CD4-positive, alpha-beta T cell treated with Interleukin-4 for 4 hours (primary cell): ENCODE data around the gene CGN.
"Not testable (repeated sequence)": the region's sequence is repeated elsewhere in the genome, so short reads cannot be mapped to it uniquely, and the experiment has no call there.

Experiments used
- DNase-seq: peaks from one replicate; pipeline ENCODE4 v3.0.0-alpha.2; 2020

CGN gene

DNA sequence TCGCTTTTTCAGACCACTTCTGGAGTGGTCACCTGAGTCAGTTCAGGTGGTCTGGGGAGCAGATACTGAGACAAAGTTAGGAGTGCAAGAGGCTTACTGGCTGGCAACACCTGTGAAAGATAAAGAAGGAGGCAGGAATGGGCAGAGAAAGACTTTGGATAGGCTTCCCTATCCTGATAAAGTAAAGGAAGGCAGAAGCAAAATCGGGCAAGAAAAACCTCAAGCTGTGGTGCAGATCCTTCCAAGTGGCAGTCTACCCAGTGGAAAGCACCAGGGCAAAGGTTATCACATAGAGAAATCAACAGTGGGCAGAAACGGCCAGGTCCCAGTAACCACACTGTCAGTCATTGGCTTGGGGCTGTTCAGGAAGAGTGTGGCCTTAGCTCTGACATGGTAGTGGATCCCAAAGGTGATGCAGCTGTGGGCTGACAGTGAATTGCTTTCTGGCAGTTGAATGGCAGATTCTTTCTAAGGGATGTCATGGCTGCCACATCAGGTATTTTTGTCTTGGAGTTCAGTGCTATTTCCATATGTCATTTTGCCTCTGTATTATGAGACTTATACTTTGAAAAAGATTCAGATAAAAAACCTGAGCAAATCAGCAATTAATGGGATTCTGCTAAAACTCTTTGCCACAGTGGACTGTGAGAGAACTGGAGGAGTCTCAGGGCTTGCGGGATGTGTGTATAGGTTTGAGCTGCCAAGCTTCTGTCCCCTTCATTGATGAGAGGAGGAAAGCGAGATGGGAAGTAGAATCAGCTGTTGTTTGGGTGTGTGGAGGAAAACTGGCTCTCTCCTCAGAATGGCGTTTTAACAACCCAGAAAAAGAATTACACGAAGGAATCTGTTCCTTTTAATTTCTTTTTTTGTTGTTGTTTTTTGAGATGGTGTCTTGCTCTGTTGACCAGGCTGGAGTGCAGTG is 8.1 kb upstream of the CGN start:
- no peak for DNase-seq

DNA sequence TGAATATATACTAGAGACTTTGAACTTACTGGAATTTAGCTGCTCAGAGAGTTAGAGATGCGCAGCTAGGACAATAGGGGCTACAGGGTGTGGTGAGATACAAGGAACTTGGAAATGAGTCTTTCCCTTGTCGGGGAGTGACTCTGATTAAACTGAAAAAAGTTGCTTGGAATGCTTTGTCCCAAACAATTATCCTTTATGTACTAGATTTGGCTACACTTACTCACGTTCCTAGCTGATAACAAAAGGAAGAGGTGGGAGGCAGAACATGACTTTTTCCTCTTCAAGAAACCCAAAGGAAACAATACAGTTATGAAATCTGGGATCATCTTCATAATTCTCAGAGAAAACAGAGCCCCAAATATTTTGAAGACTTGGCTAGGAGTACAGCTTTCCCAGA is 6.9 kb upstream of the CGN start:
- DNase-seq, result no peak

DNA sequence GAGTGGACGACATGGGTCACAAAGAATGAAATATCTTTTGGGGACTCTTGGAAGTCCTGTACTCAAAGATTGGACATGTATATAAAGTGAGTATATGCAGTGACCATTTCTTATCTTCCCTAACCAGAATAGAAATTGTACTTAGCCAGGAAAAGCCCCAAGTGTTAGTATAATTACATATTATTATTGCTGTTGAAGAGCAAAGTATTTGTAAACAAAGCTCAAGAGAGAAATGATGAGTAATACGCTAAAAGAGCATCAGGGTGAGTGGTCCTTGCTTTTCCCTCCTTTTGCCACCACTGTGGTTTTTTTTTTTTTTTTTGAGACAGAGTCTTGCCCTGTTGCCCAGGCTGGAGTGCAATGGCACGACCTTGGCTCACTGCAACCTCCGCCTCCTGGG is 6.4 kb upstream of the CGN start:
- DNase-seq, result no peak

DNA sequence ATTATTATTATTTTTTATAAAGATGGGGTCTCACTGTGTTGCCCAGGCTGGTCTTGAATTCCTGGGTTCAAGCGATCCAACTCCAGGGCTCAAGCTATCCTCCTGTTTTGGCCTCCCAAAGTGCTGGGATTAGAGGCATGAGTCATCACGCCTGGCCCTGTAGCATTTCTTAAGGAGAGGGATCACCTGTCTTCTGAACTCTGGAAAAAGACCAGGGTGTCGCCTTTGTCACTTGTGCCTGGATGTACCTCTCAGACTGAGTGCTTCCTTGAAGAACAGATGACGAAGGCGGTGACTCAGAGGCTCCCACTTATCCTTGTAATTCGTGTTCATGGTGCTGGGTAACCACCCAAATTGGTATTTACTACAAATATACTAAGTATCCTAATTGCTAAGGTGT is 2.4 kb upstream of the CGN start:
- no peak for DNase-seq

DNA sequence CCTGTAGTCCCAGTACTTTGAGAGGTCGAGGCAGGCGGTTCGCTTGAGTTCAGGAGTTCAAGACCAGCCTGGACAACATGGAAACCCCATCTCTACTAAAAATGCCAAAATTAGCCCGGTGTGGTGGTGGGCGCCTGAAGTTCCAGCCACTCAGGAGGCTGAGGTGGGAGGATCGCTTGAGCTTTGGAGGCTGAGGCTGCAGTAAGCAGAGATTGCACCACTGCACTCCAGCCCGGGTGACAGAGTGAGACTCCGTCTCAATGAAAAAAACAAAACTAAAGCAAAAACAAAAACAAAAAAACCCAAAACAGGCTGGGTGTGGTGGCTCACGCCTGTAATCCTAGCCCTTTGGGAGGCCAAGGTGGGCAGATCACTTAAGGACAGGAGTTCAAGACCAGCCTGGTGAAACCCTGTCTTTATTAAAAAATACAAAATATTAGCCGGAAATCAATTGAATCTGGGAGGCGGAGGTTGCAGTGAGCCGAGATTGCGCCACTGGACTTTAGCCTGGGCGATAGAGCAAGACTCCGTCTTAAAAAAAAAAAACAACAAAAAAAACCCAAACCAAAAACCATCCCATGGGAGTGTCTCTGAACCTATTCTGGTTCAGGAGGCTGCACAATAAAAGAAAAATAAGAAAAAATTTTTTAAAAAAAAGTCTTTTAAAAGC is 1.7 kb upstream of the CGN start:
- DNase-seq, result no peak

DNA sequence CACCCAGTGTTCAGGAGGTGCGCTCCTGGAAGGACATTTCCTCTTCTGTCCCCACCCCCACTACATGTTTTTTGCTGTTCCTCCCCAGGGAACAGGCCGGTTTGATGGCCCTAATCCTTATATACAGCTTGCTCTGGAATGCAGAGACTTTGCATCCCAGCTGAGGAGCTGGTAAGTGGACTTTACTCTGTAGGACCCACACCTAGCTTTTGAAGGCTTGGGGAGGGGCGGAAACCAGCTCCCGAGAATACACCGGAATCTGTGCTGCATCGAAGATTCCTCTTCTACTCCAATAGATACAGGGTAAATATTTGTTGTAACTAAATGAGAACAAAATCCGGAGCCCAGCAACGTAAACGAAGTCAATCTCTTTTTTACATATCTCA is 1.2 kb upstream of the CGN start:
- no peak for DNase-seq

DNA sequence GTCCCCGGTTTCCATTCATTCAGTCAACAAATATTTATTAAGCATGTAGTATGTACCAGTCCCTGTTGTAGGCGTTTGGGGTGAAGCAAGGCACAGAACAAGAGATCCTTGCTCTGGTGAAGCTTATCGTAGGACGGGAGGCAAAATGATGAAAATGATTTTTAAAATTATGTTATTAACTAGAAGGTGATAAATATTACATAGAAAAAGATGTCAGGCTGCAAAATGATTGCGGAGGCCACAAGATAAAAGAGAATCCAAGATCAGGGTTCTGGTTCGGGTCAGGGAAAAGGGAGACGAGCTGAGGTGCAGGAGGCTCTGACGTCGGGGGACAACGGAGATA is 602 bp upstream of the CGN start:
- no peak for DNase-seq

DNA sequence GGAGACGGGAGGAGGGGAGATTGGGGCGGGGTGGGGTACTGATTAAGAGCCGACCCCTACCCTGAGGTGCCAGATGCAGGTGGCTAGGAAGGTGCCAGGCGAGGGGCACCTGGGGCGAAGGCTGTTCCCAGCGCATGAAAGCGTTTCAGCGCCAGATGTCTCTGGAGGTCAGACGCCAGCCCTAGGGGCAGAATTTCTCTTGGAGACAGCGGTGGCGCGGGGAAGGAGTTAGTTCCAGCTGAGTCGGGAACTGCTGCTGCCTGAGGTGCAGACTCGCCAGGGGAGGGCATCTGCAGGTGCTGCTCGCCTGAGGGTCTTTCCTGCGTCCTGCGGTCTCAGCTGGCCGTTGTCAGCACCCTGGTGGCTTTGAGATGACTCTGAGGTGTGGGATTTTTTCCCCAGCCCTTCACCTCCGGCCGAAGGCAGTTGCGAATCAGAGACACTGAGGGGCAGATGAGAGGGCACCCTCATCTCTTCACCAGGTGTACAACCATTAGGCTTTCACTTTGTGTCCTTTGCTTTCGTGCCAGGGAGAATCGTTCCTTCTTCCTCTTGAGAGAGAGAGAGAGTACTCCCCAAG is 539 bp downstream of the CGN start:
- peak; percentile 13 for DNase-seq

DNA sequence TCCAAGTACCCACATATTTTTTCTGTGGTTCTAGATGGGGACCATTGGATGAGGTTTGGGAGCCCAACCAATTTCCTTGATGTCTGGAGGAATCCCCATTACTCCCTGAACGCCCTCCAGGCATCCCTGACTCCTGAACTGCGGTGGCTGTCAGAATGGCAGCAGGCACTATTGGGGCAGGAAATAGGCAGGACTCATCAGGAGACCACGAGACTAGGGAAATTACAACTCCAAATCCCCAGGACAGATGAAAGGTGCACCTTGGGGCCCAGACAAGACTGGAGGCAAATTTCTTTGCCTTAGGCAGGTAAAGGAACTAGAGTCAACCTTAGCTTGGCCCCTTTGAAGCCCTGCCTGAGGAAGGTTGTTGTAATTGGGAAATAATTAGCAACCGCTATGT is 1.1 kb downstream of the CGN start:
- no peak for DNase-seq

DNA sequence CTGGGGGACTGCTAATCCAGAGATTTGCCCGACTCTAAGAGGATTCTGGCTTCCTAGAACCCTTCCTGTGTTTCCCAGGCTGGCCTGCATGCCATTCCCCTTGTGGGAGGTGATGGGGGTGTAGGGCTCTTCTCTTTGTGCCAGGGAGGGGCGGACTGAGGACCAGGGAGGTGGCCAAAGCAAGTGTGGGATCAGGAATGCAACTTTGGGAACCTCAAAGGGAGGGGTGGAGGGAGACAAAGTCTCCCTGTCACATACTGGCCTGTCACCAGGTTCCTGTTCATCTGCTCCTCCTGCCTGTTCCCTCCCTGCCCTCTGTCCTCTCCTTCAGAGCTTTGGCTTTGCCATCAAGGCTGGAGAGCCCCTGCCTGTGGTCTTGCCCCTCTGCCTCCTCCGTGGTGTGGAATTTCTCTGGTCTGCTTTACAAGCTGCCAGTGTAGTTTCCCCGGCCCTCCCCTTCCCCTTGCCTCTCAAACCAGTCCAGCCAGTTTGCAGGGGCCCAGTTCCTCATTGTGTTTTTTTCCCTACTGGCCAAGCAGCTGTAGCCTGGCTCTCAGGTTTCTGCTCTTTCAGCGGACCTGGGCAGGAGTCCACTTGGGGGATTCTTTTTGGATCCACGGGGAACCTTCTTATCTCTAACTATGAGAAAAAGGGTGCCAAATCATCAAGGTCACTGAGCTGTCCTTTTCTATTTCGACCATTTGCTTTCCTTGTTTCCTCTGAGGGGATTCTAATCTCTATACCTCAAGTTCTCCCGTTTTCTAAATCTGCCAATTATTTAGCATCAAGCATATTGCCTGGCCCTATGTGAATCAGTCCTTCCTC is 1.8 kb downstream of the CGN start:
- no peak for DNase-seq

DNA sequence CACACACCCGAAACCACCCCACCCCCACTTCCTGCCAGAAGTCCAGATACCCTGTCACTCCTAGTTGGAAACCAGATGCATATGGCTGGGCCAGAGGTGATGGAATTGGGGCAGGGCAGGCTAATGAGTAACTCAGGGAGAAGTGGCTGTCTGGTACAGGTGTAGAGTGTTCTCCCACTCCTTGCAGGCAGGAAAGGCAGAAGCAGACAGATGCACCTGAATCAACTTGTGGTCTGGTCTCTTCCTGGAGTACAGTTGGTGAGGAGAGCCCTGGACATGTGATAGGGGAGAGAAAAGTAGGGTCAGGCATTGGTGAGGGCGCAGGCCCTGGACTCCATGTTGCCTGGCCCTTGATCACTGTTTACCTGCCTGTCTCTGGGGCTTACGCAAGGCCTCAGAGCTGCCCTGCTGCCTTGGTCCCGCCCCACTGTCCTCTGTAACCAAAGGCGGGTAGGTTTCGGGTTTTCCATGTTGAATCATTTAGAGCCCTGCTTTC is 2.5 kb downstream of the CGN start:
- no peak for DNase-seq

DNA sequence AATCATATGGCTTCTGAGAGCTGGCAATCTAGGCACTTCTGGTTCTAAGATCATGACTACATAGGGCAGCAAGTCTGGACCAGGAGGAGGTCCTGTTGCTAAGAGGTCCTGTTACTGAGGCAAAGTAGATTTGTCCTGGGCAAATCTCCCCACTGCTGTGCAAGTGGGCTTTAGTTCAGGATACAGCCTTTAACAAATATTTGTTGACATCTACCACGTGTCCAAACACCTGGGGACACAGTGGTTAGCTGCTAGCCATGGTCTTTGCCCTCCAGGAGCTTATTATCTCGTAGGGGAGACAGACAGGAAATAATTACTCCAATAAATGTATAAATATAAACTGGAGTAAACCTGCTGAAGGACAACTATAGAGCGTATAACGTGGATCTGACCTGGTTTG is 3.2 kb downstream of the CGN start:
- no peak for DNase-seq

DNA sequence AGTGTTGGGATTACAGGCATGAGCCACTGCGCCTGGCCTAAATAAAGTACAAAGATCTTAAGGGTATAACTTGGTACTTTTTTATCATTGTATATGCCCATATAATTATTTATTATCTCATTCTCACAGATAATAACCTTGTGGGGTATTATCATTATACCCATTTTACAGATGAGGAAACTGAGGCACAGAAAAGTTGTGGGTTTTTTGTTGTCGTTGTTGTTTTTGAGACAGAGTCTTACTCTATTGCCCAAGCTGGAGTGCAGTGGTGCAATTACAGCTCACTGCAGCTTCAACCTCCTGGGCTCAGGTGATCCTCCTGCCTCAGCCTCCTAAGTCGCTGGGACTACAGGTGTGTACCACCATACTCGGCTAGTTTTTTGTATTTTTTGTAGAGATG is 4.1 kb downstream of the CGN start:
- DNase-seq, result no peak

DNA sequence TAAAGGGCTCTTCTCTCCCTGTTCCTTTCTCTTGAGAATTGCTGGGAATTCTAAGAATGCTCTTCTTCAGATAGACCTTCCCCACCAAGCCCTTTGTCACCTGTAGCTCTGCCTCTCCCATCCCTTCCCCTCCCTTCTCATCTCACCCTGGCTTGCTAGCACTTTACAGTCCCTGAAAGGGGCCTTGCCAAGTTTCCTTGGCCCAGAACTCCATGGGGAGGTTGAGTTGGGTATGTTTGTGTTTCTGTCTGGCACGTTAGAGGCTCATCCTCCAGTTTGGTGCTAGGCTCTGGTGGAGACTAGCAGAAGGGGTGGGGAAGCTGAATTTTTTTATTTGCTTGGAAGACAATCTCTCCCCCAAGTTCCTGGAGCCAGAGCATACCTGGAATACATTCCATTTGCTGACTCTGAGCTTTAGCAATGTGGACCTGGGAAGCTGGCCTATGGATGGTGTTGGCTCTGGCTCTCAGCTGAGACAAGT is 4.9 kb downstream of the CGN start:
- DNase-seq, result no peak

DNA sequence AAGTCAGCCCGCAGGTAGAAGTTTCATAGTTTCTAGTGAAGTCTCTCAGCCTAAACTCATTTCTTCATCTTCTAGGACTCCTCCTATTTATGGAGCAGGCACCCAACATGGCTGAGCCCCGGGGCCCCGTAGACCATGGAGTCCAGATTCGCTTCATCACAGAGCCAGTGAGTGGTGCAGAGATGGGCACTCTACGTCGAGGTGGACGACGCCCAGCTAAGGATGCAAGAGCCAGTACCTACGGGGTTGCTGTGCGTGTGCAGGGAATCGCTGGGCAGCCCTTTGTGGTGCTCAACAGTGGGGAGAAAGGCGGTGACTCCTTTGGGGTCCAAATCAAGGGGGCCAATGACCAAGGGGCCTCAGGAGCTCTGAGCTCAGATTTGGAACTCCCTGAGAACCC is 7.2 kb downstream of the CGN start:
- DNase-seq, result no peak

DNA sequence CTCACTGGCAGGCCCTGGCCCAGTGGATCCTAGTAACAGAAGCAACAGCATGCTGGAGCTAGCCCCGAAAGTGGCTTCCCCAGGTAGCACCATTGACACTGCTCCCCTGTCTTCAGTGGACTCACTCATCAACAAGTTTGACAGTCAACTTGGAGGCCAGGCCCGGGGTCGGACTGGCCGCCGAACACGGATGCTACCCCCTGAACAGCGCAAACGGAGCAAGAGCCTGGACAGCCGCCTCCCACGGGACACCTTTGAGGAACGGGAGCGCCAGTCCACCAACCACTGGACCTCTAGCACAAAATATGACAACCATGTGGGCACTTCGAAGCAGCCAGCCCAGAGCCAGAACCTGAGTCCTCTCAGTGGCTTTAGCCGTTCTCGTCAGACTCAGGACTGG is 7.7 kb downstream of the CGN start:
- no peak for DNase-seq

DNA sequence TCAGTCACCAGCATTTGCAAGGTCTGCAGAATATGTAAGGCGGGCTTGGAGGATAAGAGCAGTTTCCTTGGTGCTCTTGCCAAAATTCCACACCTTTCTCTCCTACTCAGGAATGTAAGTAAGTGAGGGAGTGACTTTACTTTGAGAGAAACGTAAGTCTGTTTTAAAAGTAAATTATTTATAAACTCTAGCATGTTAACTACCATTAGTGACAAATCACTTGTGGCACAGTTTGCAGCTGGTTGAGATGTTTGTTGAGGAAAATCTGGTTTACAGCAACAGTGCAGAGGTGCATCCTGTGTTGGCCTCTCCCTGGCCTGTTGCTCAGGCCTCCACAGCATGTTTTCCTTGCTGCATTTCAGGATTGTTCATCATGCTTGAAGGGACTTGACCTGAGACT is 8.5 kb downstream of the CGN start:
- DNase-seq, result no peak

DNA sequence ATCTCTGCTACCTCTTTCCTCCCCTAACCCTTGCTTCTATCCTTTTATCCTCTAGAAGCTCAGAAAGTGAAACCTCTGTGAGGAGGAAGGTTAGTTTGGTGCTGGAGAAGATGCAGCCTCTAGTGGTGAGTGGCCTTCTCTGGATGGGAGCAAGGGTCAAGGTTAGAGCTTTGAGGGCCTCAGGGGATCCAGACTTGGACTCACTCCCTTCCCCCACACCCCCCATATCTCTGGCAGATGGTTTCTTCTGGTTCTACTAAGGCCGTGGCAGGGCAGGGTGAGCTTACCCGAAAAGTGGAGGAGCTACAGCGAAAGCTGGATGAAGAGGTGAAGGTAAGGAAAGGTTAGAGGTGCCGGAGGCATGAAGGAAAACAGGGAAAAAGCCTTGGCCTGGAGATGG is 9.2 kb downstream of the CGN start:
- no peak for DNase-seq

DNA sequence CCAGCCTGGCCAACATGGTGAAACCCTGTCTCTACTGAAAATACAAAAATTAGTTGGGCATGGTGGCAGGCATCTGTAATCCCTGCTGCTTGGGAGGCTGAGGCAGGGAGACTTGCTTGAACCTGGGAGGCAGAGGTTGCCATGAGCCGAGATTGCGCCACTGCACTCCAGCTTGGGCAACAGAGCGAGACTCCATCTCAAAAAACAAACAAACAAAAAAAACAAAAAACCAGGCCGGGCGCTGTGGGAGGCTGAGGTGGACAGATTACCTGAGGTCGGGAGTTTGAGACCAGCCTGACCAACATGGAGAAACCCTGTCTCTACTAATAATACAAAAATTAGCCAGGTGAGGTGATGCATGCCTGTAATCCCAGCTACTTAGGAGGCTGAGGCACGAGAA is 11.2 kb downstream of the CGN start:
- DNase-seq, result not testable (repeated sequence)

DNA sequence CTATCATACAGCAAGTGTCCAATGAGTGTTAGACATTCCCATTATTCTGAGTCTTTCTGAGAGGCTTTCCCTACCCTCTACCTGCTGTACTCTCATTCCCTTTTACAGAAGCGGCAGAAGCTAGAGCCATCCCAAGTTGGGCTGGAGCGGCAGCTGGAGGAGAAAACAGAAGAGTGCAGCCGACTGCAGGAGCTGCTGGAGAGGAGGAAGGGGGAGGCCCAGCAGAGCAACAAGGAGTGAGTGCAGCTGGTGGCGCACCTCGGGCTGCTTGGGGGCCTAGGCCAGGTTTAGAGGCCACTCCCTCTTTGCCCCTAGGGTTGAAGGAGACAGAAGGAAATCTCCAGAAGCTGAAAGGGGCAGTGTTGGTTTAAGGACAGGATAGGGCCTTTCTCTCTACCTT is 12.1 kb downstream of the CGN start:
- DNase-seq, result no peak

DNA sequence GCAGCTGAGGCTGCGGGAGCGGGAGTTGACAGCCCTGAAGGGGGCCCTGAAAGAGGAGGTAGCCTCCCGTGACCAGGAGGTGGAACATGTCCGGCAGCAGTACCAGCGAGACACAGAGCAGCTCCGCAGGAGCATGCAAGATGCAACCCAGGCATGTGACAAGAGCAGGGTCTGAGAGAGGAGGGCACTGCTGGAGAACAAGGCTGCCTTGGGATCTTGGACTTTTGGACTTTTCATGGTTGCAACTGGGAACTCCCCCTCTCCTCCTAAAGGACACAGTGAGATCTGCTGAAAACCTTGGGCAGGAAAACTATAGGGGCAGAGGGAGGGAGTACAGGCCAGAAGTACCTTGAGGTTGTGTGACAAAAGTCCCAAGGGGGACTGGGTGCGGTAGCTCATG is 13.5 kb downstream of the CGN start:
- no peak for DNase-seq

DNA sequence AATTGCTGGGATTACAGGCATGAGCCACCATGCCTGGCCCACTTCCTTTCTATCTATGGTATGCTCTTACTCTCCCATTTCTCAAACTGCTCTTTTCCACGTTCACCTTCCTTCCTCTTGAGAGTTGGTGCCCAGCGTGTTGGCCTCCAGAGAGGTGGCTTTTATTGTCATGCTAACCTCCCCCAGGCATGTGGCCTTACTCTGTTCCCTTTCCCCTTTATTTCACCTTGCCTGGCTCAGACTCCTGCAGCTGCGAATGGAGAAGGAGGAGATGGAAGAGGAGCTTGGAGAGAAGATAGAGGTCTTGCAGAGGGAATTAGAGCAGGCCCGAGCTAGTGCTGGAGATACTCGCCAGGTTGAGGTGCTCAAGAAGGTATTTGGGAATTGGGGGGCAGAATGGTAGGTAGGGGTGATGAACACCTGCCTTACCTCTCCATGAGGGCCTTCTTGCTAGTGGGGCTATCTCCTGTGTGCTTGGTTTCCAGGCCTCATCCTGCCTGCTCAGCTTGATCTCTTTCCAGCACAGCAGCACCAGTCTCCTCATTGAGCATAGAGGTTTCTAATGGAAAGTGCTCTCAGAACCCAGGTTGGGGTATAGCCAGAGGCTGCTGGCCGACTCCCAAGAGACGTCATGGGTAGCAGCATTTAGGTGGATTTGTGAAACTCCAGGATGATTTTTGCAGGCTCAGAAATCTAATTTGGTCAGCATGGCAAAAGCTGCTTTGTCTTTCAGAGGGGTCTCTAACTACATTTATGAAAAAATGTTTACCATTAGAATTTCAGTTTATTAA is 15.7 kb downstream of the CGN start:
- no peak for DNase-seq
